ENCODE measurements around the gene DLGAP3.

GRCh38 chr1:34928699-34929496, 552 bp downstream of the DLGAP3 start:
- TF ChIP-seq, protein P1, sequence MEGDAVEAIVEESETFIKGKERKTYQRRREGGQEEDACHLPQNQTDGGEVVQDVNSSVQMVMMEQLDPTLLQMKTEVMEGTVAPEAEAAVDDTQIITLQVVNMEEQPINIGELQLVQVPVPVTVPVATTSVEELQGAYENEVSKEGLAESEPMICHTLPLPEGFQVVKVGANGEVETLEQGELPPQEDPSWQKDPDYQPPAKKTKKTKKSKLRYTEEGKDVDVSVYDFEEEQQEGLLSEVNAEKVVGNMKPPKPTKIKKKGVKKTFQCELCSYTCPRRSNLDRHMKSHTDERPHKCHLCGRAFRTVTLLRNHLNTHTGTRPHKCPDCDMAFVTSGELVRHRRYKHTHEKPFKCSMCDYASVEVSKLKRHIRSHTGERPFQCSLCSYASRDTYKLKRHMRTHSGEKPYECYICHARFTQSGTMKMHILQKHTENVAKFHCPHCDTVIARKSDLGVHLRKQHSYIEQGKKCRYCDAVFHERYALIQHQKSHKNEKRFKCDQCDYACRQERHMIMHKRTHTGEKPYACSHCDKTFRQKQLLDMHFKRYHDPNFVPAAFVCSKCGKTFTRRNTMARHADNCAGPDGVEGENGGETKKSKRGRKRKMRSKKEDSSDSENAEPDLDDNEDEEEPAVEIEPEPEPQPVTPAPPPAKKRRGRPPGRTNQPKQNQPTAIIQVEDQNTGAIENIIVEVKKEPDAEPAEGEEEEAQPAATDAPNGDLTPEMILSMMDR (conservative IDR thresholded peaks at IDR 0.05; ENCODE audit: low read depth, low read length), result no peak
- no peak for TF ChIP-seq EZH2 (IDR thresholded peaks at IDR 0.05; ENCODE audit: borderline replicate concordance, low read depth, low read length, poor library complexity, severe bottlenecking)
